Testis (tissue), 2 donors: ENCODE data around the gene ELMO2.

Experiments
- POLR2A ChIP-seq: fragments of 450-650 bp; IDR thresholded peaks from one replicate; pipeline ENCODE4 v1.6.1; 2017; ENCODE audit warnings: antibody characterized with exemption, mild to moderate bottlenecking, moderate library complexity
- TF ChIP-seq, protein P1 (sequence below), 3 experiments: fragments of 450-650 bp in 2 of 3; fragments of 200-600 bp in 1 of 3; sonication (generic) in 1 of 3; IDR thresholded peaks; one replicate each; pipeline ENCODE4 v1.5.1; 2016 to 2019; ENCODE audit warnings: antibody characterized with exemption in 3 of 3, mild to moderate bottlenecking in 2 of 3, moderate library complexity in 1 of 3

DNA sequence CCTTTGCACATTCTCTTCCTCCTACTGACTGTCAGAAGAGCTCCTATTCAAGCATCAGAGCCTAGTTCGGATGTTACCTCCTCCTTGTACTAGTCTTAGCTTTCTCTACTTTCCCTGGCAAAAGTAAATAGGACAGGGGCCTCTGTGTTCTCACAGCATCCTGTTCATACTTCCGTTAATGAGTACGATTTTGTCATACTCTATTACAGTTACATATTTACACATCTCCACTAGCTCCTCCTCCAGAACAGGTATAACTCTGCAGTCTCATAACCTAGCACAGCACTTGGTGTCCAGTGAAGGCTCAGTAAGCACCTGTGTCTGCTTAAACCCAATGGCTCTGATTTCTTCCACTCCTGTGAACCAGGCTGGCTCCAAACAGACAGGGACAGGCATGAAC lies 7.0 kb downstream of the ELMO2 start:
- TF ChIP-seq, protein P1, sequence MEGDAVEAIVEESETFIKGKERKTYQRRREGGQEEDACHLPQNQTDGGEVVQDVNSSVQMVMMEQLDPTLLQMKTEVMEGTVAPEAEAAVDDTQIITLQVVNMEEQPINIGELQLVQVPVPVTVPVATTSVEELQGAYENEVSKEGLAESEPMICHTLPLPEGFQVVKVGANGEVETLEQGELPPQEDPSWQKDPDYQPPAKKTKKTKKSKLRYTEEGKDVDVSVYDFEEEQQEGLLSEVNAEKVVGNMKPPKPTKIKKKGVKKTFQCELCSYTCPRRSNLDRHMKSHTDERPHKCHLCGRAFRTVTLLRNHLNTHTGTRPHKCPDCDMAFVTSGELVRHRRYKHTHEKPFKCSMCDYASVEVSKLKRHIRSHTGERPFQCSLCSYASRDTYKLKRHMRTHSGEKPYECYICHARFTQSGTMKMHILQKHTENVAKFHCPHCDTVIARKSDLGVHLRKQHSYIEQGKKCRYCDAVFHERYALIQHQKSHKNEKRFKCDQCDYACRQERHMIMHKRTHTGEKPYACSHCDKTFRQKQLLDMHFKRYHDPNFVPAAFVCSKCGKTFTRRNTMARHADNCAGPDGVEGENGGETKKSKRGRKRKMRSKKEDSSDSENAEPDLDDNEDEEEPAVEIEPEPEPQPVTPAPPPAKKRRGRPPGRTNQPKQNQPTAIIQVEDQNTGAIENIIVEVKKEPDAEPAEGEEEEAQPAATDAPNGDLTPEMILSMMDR (IDR thresholded peaks at IDR 0.05), result no peak
- TF ChIP-seq POLR2A, result no peak
